Measurements from ENCODE around the gene KIAA0825.

The KIAA0825 gene

GRCh38 chr5:94240993-94241651, 377.3 kb downstream of the KIAA0825 start:
- Histone ChIP-seq H3K36me3 (ENCODE audit: control insufficient read depth in 2 of 2, insufficient read depth in 2 of 2, low read length in 2 of 2) (no peaks in the 10 kb centered on the region), H3K9me3 (ENCODE audit: control insufficient read depth in 2 of 2, low read length in 2 of 2) (no peaks in the 10 kb centered on the region), H3K4me1 (ENCODE audit: control insufficient read depth, insufficient read depth, low read length) (peaks cover 3% of the 10 kb centered on the region), H3K4me3 (ENCODE audit: low read length in 2 of 2) (peak overlapping the region; percentile 21 to 41), H3K9ac (ENCODE audit: low read length in 2 of 2) (peak overlapping the region in 1 of 2 donors; percentile 29), H3K27ac (ENCODE audit: low read length) (peak overlapping the region; percentile 32), H3K27me3 (ENCODE audit: control insufficient read depth in 1 of 2, insufficient read depth in 2 of 2, low read length in 2 of 2) (no peaks in the 10 kb centered on the region)

GRCh38 chr5:94240596-94240992, 377.8 kb downstream of the KIAA0825 start:
- H3K4me3 ChIP-seq (ENCODE audit: low read length in 2 of 2) = peak overlapping the region; percentile 16 to 21
- peak overlapping the region; percentile 32 for H3K27ac ChIP-seq (ENCODE audit: low read length)
- H3K27me3 ChIP-seq (ENCODE audit: control insufficient read depth in 1 of 2, insufficient read depth in 2 of 2, low read length in 2 of 2) = no peaks in the 10 kb centered on the region
- no peaks in the 10 kb centered on the region for H3K9me3 ChIP-seq (ENCODE audit: control insufficient read depth in 2 of 2, low read length in 2 of 2)
- H3K36me3 ChIP-seq (ENCODE audit: control insufficient read depth in 2 of 2, insufficient read depth in 2 of 2, low read length in 2 of 2) = no peaks in the 10 kb centered on the region
- peaks cover 3% of the 10 kb centered on the region for H3K4me1 ChIP-seq (ENCODE audit: control insufficient read depth, insufficient read depth, low read length)
- peak overlapping the region in 1 of 2 donors; percentile 47 for H3K9ac ChIP-seq (ENCODE audit: low read length in 2 of 2)

GRCh38 chr5:94240134-94240533, 378.3 kb downstream of the KIAA0825 start:
- Histone ChIP-seq H3K9ac (ENCODE audit: low read length in 2 of 2) (peak overlapping the region in 1 of 2 donors; percentile 47), H3K9me3 (ENCODE audit: control insufficient read depth in 2 of 2, low read length in 2 of 2) (no peaks in the 10 kb centered on the region), H3K27me3 (ENCODE audit: control insufficient read depth in 1 of 2, insufficient read depth in 2 of 2, low read length in 2 of 2) (no peaks in the 10 kb centered on the region), H3K4me1 (ENCODE audit: control insufficient read depth, insufficient read depth, low read length) (peaks cover 3% of the 10 kb centered on the region), H3K27ac (ENCODE audit: low read length) (peak overlapping the region; percentile 32), H3K36me3 (ENCODE audit: control insufficient read depth in 2 of 2, insufficient read depth in 2 of 2, low read length in 2 of 2) (no peaks in the 10 kb centered on the region), H3K4me3 (ENCODE audit: low read length in 2 of 2) (peak overlapping the region; percentile 16 to 21)

- H3K36me3 ChIP-seq (ENCODE audit: control insufficient read depth in 2 of 2, insufficient read depth in 2 of 2, low read length in 2 of 2) = no peaks in the 10 kb centered on the region
- H3K4me1 ChIP-seq (ENCODE audit: control insufficient read depth, insufficient read depth, low read length) = peaks cover 3% of the 10 kb centered on the region
- no peak overlapping the region for H3K4me3 ChIP-seq (ENCODE audit: low read length in 2 of 2)
- no peak overlapping the region for H3K9ac ChIP-seq (ENCODE audit: low read length in 2 of 2)
- H3K27ac ChIP-seq (ENCODE audit: low read length) = no peak overlapping the region
- peaks cover 0 to 3% of the 10 kb centered on the region in 2 donors for H3K9me3 ChIP-seq (ENCODE audit: control insufficient read depth in 2 of 2, low read length in 2 of 2)
- no peaks in the 10 kb centered on the region for H3K27me3 ChIP-seq (ENCODE audit: control insufficient read depth in 1 of 2, insufficient read depth in 2 of 2, low read length in 2 of 2)
These were observed 379.1 kb downstream of the KIAA0825 start for GRCh38 chr5:94239266-94239665.

- Histone ChIP-seq H3K9ac (ENCODE audit: low read length in 2 of 2) (no peak overlapping the region), H3K36me3 (ENCODE audit: control insufficient read depth in 2 of 2, insufficient read depth in 2 of 2, low read length in 2 of 2) (no peaks in the 10 kb centered on the region), H3K4me1 (ENCODE audit: control insufficient read depth, insufficient read depth, low read length) (no peaks in the 10 kb centered on the region), H3K27me3 (ENCODE audit: control insufficient read depth in 1 of 2, insufficient read depth in 2 of 2, low read length in 2 of 2) (no peaks in the 10 kb centered on the region), H3K4me3 (ENCODE audit: low read length in 2 of 2) (no peak overlapping the region), H3K9me3 (ENCODE audit: control insufficient read depth in 2 of 2, low read length in 2 of 2) (peaks cover 0 to 3% of the 10 kb centered on the region in 2 donors), H3K27ac (ENCODE audit: low read length) (no peak overlapping the region)
These were observed 383.4 kb downstream of the KIAA0825 start for GRCh38 chr5:94234987-94235386.

- H3K36me3 ChIP-seq (ENCODE audit: control insufficient read depth in 2 of 2, insufficient read depth in 2 of 2, low read length in 2 of 2) = no peaks in the 10 kb centered on the region
- H3K4me3 ChIP-seq (ENCODE audit: low read length in 2 of 2) = no peak overlapping the region
- no peaks in the 10 kb centered on the region for H3K27me3 ChIP-seq (ENCODE audit: control insufficient read depth in 1 of 2, insufficient read depth in 2 of 2, low read length in 2 of 2)
- no peaks in the 10 kb centered on the region for H3K9me3 ChIP-seq (ENCODE audit: control insufficient read depth in 2 of 2, low read length in 2 of 2)
- no peak overlapping the region for H3K9ac ChIP-seq (ENCODE audit: low read length in 2 of 2)
- no peak overlapping the region for H3K27ac ChIP-seq (ENCODE audit: low read length)
- no peaks in the 10 kb centered on the region for H3K4me1 ChIP-seq (ENCODE audit: control insufficient read depth, insufficient read depth, low read length)
These were observed 389.6 kb downstream of the KIAA0825 start for GRCh38 chr5:94228791-94229190.

- Histone ChIP-seq H3K27me3 (ENCODE audit: control insufficient read depth in 1 of 2, insufficient read depth in 2 of 2, low read length in 2 of 2) (no peaks in the 10 kb centered on the region), H3K36me3 (ENCODE audit: control insufficient read depth in 2 of 2, insufficient read depth in 2 of 2, low read length in 2 of 2) (no peaks in the 10 kb centered on the region), H3K27ac (ENCODE audit: low read length) (no peak overlapping the region), H3K9ac (ENCODE audit: low read length in 2 of 2) (no peak overlapping the region), H3K4me3 (ENCODE audit: low read length in 2 of 2) (no peak overlapping the region), H3K4me1 (ENCODE audit: control insufficient read depth, insufficient read depth, low read length) (no peaks in the 10 kb centered on the region), H3K9me3 (ENCODE audit: control insufficient read depth in 2 of 2, low read length in 2 of 2) (no peaks in the 10 kb centered on the region)
These were observed 395.2 kb downstream of the KIAA0825 start for GRCh38 chr5:94223235-94223634.

- H3K4me1 ChIP-seq (ENCODE audit: control insufficient read depth, insufficient read depth, low read length) = no peaks in the 10 kb centered on the region
- no peaks in the 10 kb centered on the region for H3K36me3 ChIP-seq (ENCODE audit: control insufficient read depth in 2 of 2, insufficient read depth in 2 of 2, low read length in 2 of 2)
- H3K27ac ChIP-seq (ENCODE audit: low read length) = no peak overlapping the region
- H3K9me3 ChIP-seq (ENCODE audit: control insufficient read depth in 2 of 2, low read length in 2 of 2) = no peaks in the 10 kb centered on the region
- no peaks in the 10 kb centered on the region for H3K27me3 ChIP-seq (ENCODE audit: control insufficient read depth in 1 of 2, insufficient read depth in 2 of 2, low read length in 2 of 2)
- no peak overlapping the region for H3K9ac ChIP-seq (ENCODE audit: low read length in 2 of 2)
- H3K4me3 ChIP-seq (ENCODE audit: low read length in 2 of 2) = no peak overlapping the region
These were observed 400.0 kb downstream of the KIAA0825 start for GRCh38 chr5:94218374-94218773.

- H3K9ac ChIP-seq (ENCODE audit: low read length in 2 of 2) = no peak overlapping the region
- no peaks in the 10 kb centered on the region for H3K9me3 ChIP-seq (ENCODE audit: control insufficient read depth in 2 of 2, low read length in 2 of 2)
- no peaks in the 10 kb centered on the region for H3K36me3 ChIP-seq (ENCODE audit: control insufficient read depth in 2 of 2, insufficient read depth in 2 of 2, low read length in 2 of 2)
- H3K4me3 ChIP-seq (ENCODE audit: low read length in 2 of 2) = no peak overlapping the region
- H3K4me1 ChIP-seq (ENCODE audit: control insufficient read depth, insufficient read depth, low read length) = no peaks in the 10 kb centered on the region
- no peak overlapping the region for H3K27ac ChIP-seq (ENCODE audit: low read length)
- no peaks in the 10 kb centered on the region for H3K27me3 ChIP-seq (ENCODE audit: control insufficient read depth in 1 of 2, insufficient read depth in 2 of 2, low read length in 2 of 2)
These were observed 400.7 kb downstream of the KIAA0825 start for GRCh38 chr5:94217745-94218144.

- H3K36me3 ChIP-seq (ENCODE audit: control insufficient read depth in 2 of 2, insufficient read depth in 2 of 2, low read length in 2 of 2) = no peaks in the 10 kb centered on the region
- H3K4me1 ChIP-seq (ENCODE audit: control insufficient read depth, insufficient read depth, low read length) = no peaks in the 10 kb centered on the region
- H3K27me3 ChIP-seq (ENCODE audit: control insufficient read depth in 1 of 2, insufficient read depth in 2 of 2, low read length in 2 of 2) = no peaks in the 10 kb centered on the region
- no peaks in the 10 kb centered on the region for H3K9me3 ChIP-seq (ENCODE audit: control insufficient read depth in 2 of 2, low read length in 2 of 2)
- no peak overlapping the region for H3K9ac ChIP-seq (ENCODE audit: low read length in 2 of 2)
- no peak overlapping the region for H3K4me3 ChIP-seq (ENCODE audit: low read length in 2 of 2)
- no peak overlapping the region for H3K27ac ChIP-seq (ENCODE audit: low read length)
These were observed 401.2 kb downstream of the KIAA0825 start for GRCh38 chr5:94217216-94217615.

- Histone ChIP-seq H3K36me3 (ENCODE audit: control insufficient read depth in 2 of 2, insufficient read depth in 2 of 2, low read length in 2 of 2) (no peaks in the 10 kb centered on the region), H3K4me1 (ENCODE audit: control insufficient read depth, insufficient read depth, low read length) (no peaks in the 10 kb centered on the region), H3K9me3 (ENCODE audit: control insufficient read depth in 2 of 2, low read length in 2 of 2) (no peaks in the 10 kb centered on the region), H3K9ac (ENCODE audit: low read length in 2 of 2) (no peak overlapping the region), H3K27me3 (ENCODE audit: control insufficient read depth in 1 of 2, insufficient read depth in 2 of 2, low read length in 2 of 2) (no peaks in the 10 kb centered on the region), H3K27ac (ENCODE audit: low read length) (no peak overlapping the region), H3K4me3 (ENCODE audit: low read length in 2 of 2) (no peak overlapping the region)
These were observed 405.9 kb downstream of the KIAA0825 start for GRCh38 chr5:94212476-94212875.
